ENCODE measurements around the gene CREM. TPM values are rescaled to one million over a fixed set of nuclear protein-coding genes. Genes with fewer than 3 reads are reported as not detected.
A peak's percentile ranks its signal among the peaks of the same experiment; 100 is the strongest.

The CREM gene
- total and polyA plus RNA-seq, 2 experiments from 2014 or later, result 40.9 to 43.8 TPM

DNA sequence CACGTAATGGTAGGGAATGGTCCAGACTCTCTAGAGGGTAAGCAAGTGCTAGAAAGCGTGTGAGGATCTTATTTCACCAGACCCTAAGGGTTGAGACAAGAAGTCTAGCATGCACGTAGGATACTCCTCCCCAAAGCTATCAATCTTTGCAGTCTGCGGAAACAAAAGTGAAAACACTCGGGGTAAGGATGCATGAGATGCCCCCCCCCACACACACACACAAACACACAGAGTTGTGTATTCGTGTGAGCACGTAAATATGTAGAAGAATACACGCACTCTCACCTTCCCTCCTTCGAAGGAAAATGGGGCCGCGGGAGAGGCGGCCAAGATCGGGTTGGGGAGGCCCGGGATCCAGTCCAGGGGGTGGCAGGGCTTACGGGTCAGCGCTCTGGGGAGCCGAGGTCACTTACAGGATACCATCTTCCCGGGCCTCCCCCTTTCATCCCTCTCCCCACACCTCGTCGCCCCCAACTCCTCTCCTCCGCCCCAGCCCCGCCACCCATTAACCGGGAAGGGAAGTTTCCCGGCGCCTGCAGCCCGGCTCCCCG, 37.0 kb upstream of the CREM start:
- no peak for TF ChIP-seq EZH2 (IDR thresholded peaks at IDR 0.05; ENCODE audit: low read depth, unreplicated experiment)
- no peak for TF ChIP-seq ZNF331 (CRISPR knock-in tag; IDR thresholded peaks at IDR 0.05; ENCODE audit: low read depth)
- TF ChIP-seq CREB1 (CRISPR knock-in tag; IDR thresholded peaks at IDR 0.05; ENCODE audit: low read depth), result no peak
- no peak for TF ChIP-seq ETS1 (IDR thresholded peaks at IDR 0.05)
- TF ChIP-seq, protein P1, sequence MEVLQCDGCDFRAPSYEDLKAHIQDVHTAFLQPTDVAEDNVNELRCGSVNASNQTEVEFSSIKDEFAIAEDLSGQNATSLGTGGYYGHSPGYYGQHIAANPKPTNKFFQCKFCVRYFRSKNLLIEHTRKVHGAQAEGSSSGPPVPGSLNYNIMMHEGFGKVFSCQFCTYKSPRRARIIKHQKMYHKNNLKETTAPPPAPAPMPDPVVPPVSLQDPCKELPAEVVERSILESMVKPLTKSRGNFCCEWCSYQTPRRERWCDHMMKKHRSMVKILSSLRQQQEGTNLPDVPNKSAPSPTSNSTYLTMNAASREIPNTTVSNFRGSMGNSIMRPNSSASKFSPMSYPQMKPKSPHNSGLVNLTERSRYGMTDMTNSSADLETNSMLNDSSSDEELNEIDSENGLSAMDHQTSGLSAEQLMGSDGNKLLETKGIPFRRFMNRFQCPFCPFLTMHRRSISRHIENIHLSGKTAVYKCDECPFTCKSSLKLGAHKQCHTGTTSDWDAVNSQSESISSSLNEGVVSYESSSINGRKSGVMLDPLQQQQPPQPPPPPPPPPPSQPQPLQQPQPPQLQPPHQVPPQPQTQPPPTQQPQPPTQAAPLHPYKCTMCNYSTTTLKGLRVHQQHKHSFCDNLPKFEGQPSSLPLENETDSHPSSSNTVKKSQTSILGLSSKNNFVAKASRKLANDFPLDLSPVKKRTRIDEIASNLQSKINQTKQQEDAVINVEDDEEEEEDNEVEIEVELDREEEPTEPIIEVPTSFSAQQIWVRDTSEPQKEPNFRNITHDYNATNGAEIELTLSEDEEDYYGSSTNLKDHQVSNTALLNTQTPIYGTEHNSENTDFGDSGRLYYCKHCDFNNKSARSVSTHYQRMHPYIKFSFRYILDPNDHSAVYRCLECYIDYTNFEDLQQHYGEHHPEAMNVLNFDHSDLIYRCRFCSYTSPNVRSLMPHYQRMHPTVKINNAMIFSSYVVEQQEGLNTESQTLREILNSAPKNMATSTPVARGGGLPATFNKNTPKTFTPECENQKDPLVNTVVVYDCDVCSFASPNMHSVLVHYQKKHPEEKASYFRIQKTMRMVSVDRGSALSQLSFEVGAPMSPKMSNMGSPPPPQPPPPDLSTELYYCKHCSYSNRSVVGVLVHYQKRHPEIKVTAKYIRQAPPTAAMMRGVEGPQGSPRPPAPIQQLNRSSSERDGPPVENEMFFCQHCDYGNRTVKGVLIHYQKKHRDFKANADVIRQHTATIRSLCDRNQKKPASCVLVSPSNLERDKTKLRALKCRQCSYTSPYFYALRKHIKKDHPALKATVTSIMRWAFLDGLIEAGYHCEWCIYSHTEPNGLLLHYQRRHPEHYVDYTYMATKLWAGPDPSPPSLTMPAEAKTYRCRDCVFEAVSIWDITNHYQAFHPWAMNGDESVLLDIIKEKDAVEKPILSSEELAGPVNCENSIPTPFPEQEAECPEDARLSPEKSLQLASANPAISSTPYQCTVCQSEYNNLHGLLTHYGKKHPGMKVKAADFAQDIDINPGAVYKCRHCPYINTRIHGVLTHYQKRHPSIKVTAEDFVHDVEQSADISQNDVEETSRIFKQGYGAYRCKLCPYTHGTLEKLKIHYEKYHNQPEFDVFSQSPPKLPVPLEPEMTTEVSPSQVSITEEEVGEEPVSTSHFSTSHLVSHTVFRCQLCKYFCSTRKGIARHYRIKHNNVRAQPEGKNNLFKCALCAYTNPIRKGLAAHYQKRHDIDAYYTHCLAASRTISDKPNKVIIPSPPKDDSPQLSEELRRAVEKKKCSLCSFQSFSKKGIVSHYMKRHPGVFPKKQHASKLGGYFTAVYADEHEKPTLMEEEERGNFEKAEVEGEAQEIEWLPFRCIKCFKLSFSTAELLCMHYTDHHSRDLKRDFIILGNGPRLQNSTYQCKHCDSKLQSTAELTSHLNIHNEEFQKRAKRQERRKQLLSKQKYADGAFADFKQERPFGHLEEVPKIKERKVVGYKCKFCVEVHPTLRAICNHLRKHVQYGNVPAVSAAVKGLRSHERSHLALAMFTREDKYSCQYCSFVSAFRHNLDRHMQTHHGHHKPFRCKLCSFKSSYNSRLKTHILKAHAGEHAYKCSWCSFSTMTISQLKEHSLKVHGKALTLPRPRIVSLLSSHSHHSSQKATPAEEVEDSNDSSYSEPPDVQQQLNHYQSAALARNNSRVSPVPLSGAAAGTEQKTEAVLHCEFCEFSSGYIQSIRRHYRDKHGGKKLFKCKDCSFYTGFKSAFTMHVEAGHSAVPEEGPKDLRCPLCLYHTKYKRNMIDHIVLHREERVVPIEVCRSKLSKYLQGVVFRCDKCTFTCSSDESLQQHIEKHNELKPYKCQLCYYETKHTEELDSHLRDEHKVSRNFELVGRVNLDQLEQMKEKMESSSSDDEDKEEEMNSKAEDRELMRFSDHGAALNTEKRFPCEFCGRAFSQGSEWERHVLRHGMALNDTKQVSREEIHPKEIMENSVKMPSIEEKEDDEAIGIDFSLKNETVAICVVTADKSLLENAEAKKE (CRISPR knock-in tag; IDR thresholded peaks at IDR 0.05), result no peak
- TF ChIP-seq STAT1 (IDR thresholded peaks at IDR 0.05; ENCODE audit: unreplicated experiment), result no peak
- no peak for TF ChIP-seq ZNF114 (CRISPR knock-in tag; IDR thresholded peaks at IDR 0.05)
- TF ChIP-seq, protein P2, sequence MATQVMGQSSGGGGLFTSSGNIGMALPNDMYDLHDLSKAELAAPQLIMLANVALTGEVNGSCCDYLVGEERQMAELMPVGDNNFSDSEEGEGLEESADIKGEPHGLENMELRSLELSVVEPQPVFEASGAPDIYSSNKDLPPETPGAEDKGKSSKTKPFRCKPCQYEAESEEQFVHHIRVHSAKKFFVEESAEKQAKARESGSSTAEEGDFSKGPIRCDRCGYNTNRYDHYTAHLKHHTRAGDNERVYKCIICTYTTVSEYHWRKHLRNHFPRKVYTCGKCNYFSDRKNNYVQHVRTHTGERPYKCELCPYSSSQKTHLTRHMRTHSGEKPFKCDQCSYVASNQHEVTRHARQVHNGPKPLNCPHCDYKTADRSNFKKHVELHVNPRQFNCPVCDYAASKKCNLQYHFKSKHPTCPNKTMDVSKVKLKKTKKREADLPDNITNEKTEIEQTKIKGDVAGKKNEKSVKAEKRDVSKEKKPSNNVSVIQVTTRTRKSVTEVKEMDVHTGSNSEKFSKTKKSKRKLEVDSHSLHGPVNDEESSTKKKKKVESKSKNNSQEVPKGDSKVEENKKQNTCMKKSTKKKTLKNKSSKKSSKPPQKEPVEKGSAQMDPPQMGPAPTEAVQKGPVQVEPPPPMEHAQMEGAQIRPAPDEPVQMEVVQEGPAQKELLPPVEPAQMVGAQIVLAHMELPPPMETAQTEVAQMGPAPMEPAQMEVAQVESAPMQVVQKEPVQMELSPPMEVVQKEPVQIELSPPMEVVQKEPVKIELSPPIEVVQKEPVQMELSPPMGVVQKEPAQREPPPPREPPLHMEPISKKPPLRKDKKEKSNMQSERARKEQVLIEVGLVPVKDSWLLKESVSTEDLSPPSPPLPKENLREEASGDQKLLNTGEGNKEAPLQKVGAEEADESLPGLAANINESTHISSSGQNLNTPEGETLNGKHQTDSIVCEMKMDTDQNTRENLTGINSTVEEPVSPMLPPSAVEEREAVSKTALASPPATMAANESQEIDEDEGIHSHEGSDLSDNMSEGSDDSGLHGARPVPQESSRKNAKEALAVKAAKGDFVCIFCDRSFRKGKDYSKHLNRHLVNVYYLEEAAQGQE (IDR thresholded peaks at IDR 0.05; ENCODE audit: unreplicated experiment), result no peak
- TF ChIP-seq JUNB (IDR thresholded peaks at IDR 0.05; ENCODE audit: unreplicated experiment), result no peak
- no peak for TF ChIP-seq NANOG (IDR thresholded peaks at IDR 0.05; ENCODE audit: borderline replicate concordance)
- TF ChIP-seq POLR2AphosphoS5 (IDR thresholded peaks at IDR 0.05; ENCODE audit: low read depth), result no peak
- TF ChIP-seq, protein P3, sequence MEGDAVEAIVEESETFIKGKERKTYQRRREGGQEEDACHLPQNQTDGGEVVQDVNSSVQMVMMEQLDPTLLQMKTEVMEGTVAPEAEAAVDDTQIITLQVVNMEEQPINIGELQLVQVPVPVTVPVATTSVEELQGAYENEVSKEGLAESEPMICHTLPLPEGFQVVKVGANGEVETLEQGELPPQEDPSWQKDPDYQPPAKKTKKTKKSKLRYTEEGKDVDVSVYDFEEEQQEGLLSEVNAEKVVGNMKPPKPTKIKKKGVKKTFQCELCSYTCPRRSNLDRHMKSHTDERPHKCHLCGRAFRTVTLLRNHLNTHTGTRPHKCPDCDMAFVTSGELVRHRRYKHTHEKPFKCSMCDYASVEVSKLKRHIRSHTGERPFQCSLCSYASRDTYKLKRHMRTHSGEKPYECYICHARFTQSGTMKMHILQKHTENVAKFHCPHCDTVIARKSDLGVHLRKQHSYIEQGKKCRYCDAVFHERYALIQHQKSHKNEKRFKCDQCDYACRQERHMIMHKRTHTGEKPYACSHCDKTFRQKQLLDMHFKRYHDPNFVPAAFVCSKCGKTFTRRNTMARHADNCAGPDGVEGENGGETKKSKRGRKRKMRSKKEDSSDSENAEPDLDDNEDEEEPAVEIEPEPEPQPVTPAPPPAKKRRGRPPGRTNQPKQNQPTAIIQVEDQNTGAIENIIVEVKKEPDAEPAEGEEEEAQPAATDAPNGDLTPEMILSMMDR (conservative IDR thresholded peaks at IDR 0.05; ENCODE audit: low read depth in 2 of 2), result no peak
- TF ChIP-seq EZH2phosphoT487 (IDR thresholded peaks at IDR 0.05; ENCODE audit: unreplicated experiment), result no peak
- H3K4me3 ChIP-seq, result peak overlapping the region; percentile 95
- Mint-ChIP-seq H3K4me1 (peaks cover 17% of the 10 kb centered on the region), H3K4me3 (peak overlapping the region; percentile 95), H3K27ac (no peak overlapping the region), H3K36me3 (ENCODE audit: low read depth) (no peaks in the 10 kb centered on the region; the same call in 2 of the 3 replicates), H3K27me3 (ENCODE audit: insufficient read depth, low read depth, poor library complexity) (peaks cover 4% of the 10 kb centered on the region), H3K9me3 (peaks cover 11% of the 10 kb centered on the region)
- H2AFZ ChIP-seq, result peak overlapping the region; percentile 70; the same call in 1 of the 2 replicates
- no peaks in the 10 kb centered on the region for H3F3A ChIP-seq (replicated peaks; ENCODE audit: low read depth)
- peak overlapping the region; percentile 90 for H3K27ac ChIP-seq (ENCODE audit: low read depth)
- no peaks in the 10 kb centered on the region; the same call in 1 of the 2 replicates for H3K36me3 ChIP-seq (ENCODE audit: insufficient read depth)
- H3K4me2 ChIP-seq, result peak overlapping the region; percentile 82
- no peaks in the 10 kb centered on the region for H3K9me2 ChIP-seq (ENCODE audit: insufficient read depth)
- H4K20me1 ChIP-seq (replicated peaks; ENCODE audit: insufficient read depth), result peaks cover 9% of the 10 kb centered on the region; the same call in 1 of the 2 replicates
- H3K27me3 ChIP-seq (ENCODE audit: insufficient read depth), result no peaks in the 10 kb centered on the region
- ATAC-seq (peak; percentile 36), DNase-seq (ENCODE audit: low spot score) (peak; percentile 31)
- peaks cover 11% of the 10 kb centered on the region; the same call in 1 of the 2 replicates for H3K4me1 ChIP-seq (ENCODE audit: insufficient read depth)
- peaks cover 51% of the 10 kb centered on the region for H3K79me2 ChIP-seq (replicated peaks; ENCODE audit: insufficient read depth)

Data from GM23338 (cell line).